Frontal cortex (tissue), 4 donors: ENCODE measurements around the gene PLCH2. TPM values are rescaled to one million over a fixed set of nuclear protein-coding genes. Genes with fewer than 3 reads are reported as not detected.
"Not testable (repeated sequence)": the region's sequence is repeated elsewhere in the genome, so short reads cannot be mapped to it uniquely, and the experiment has no call there.

Experiments used
- DNase-seq, 2 donors: peaks; one replicate each; pipeline ENCODE4 v3.0.0; 2012; ENCODE audit warnings: low spot score in 2 of 2
- FAIRE-seq: peaks from 2 replicates; lab custom pipeline; 2012; peaks lifted over from hg19 to GRCh38; lab: Jason Lieb, UNC
- total RNA-seq: library from RNA; depleted of rRNA; stranded (reverse); fragments of >200 nt; gene quantifications from one replicate; pipeline ENCODE4 v1.2.3, GENCODE V29; 2014
- donor health status: control.
- donor health status: control.
- donor health status: control.

The PLCH2 gene
- total RNA-seq, 1 donor from 2014 or later = 9.0 TPM

- FAIRE-seq = no peak
- no peak for DNase-seq
Observed at GRCh38 chr1:2552189-2552588, 76.1 kb downstream of the PLCH2 start.

GRCh38 chr1:2553076-2553475 is 77.0 kb downstream of the PLCH2 start:
- not testable (repeated sequence) for DNase-seq, FAIRE-seq

GRCh38 chr1:2553871-2554620 is 78.0 kb downstream of the PLCH2 start:
- DNase-seq (no peak), FAIRE-seq (no peak)

- FAIRE-seq (no peak), DNase-seq (no peak)
Observed at GRCh38 chr1:2554621-2555387, 78.7 kb downstream of the PLCH2 start.

Other genes with a start within 250 kb of the PLCH2 start
- 15.5 TPM for gene SKI, start 248.0 kb upstream of the PLCH2 start, total RNA-seq
- gene MORN1, start 84.7 kb upstream of the PLCH2 start, total RNA-seq = 11.0 TPM
- gene RER1, start 84.4 kb upstream of the PLCH2 start, total RNA-seq = 29.8 TPM
- 20.0 TPM for gene PEX10, start 63.7 kb upstream of the PLCH2 start, total RNA-seq
- 32.6 TPM for gene PANK4, start 50.3 kb downstream of the PLCH2 start, total RNA-seq
- 41.2 TPM for gene HES5, start 54.0 kb downstream of the PLCH2 start, total RNA-seq
- gene TNFRSF14, start 80.1 kb downstream of the PLCH2 start, total RNA-seq = 2.4 TPM
- 12.6 TPM for gene PRXL2B, start 110.5 kb downstream of the PLCH2 start, total RNA-seq
- 7.3 TPM for gene MMEL1, start 156.7 kb downstream of the PLCH2 start, total RNA-seq